ENCODE results near the gene LSM8.
A peak's percentile ranks its signal among the peaks of the same experiment; 100 is the strongest.
"Not testable (repeated sequence)": the region's sequence is repeated elsewhere in the genome, so short reads cannot be mapped to it uniquely, and the experiment has no call there.

The LSM8 gene

GRCh38 chr7:118183786-118184564 is at the start of gene LSM8:
Gene LSM8 (plus strand): TSS chr7:118184164. CDS start chr7:118184224, 60 bp downstream.
- peak within 1 kb of the TSS; percentile 60 for H3K4me3 ChIP-seq (ENCODE audit: control insufficient read depth, low read depth, low read length)
- DNase-seq (ENCODE audit: low read depth): peak; percentile 94
- TF ChIP-seq, protein P1, sequence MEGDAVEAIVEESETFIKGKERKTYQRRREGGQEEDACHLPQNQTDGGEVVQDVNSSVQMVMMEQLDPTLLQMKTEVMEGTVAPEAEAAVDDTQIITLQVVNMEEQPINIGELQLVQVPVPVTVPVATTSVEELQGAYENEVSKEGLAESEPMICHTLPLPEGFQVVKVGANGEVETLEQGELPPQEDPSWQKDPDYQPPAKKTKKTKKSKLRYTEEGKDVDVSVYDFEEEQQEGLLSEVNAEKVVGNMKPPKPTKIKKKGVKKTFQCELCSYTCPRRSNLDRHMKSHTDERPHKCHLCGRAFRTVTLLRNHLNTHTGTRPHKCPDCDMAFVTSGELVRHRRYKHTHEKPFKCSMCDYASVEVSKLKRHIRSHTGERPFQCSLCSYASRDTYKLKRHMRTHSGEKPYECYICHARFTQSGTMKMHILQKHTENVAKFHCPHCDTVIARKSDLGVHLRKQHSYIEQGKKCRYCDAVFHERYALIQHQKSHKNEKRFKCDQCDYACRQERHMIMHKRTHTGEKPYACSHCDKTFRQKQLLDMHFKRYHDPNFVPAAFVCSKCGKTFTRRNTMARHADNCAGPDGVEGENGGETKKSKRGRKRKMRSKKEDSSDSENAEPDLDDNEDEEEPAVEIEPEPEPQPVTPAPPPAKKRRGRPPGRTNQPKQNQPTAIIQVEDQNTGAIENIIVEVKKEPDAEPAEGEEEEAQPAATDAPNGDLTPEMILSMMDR (IDR thresholded peaks at IDR 0.05; ENCODE audit: control insufficient read depth, insufficient read depth, low read depth, low read length, missing control alignments): no peak

DNA sequence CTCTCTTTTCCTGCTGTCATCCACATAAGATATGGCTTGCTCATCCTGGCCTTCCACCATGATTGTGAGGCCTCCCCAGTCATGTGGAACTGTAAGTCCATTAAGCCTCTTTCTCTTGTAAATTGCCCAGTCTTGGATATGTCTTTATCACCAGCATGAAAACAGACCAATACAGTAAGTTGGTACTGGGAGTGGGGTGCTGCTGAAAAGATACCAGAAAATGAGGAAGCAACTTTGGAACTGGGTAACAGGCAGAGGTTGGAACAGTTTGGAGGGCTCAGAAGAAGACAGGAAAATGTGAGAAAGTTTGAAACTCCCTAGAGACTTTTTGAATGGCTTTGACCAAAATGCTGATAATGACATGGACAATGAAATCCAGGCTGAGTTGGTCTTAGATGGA is 49.5 kb upstream of the LSM8 start:
- not testable (repeated sequence) for DNase-seq (ENCODE audit: low read depth); H3K4me3 ChIP-seq (ENCODE audit: control insufficient read depth, low read depth, low read length)

DNA sequence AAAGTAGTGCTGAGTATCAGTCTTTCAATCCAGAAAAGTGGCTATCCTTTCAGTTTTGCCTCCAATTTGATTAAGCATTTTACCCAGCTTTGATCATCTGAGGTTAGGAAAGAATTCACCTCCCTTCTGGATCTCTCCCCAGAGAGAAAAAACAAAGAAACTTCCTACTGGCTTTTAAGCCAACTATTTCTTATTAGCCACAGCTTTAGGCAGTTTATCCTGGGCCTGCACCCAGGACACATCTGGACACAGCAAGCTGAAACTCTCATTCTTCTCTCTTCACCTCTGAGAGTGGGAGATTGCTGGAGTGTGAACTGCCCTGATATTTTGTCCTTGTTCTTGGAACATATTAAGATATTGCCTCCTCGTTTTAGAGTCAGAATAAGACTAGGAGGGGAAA is 43.5 kb upstream of the LSM8 start:
- no peak overlapping the region for H3K4me3 ChIP-seq (ENCODE audit: control insufficient read depth, low read depth, low read length)
- TF ChIP-seq, protein P1 (IDR thresholded peaks at IDR 0.05; ENCODE audit: control insufficient read depth, insufficient read depth, low read depth, low read length, missing control alignments): no peak
- no peak for DNase-seq (ENCODE audit: low read depth)

GRCh38 chr7:118142012-118142411 is 42.0 kb upstream of the LSM8 start:
- no peak for DNase-seq (ENCODE audit: low read depth)
- no peak overlapping the region for H3K4me3 ChIP-seq (ENCODE audit: control insufficient read depth, low read depth, low read length)
- TF ChIP-seq, protein P1 (IDR thresholded peaks at IDR 0.05; ENCODE audit: control insufficient read depth, insufficient read depth, low read depth, low read length, missing control alignments): no peak

GRCh38 chr7:118148930-118149329 is 35.0 kb upstream of the LSM8 start:
- TF ChIP-seq, protein P1 (IDR thresholded peaks at IDR 0.05; ENCODE audit: control insufficient read depth, insufficient read depth, low read depth, low read length, missing control alignments): no peak
- DNase-seq (ENCODE audit: low read depth): no peak
- no peak overlapping the region for H3K4me3 ChIP-seq (ENCODE audit: control insufficient read depth, low read depth, low read length)

DNA sequence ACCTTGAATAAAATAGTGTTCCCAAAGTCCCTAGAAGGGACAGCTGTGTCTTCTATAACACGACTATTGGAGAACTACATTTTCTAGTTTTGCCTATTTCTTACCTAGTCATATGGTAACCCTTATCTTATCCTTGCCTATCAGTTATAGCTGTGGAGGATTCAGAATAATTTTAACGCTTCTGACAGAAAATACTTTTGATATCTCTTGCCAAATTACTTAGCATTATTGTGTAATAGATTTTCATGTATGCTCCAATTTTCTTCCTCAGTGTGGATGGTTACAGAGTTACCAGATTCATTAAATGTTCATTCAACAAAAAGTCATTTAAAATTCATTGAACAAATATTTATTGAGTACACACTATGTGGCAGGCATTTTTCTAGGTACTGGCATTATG is 34.6 kb upstream of the LSM8 start:
- TF ChIP-seq, protein P1 (IDR thresholded peaks at IDR 0.05; ENCODE audit: control insufficient read depth, insufficient read depth, low read depth, low read length, missing control alignments): no peak
- no peak overlapping the region for H3K4me3 ChIP-seq (ENCODE audit: control insufficient read depth, low read depth, low read length)
- no peak for DNase-seq (ENCODE audit: low read depth)

- no peak overlapping the region for H3K4me3 ChIP-seq (ENCODE audit: control insufficient read depth, low read depth, low read length)
- TF ChIP-seq, protein P1 (IDR thresholded peaks at IDR 0.05; ENCODE audit: control insufficient read depth, insufficient read depth, low read depth, low read length, missing control alignments): no peak
- no peak for DNase-seq (ENCODE audit: low read depth)
These were observed 32.3 kb upstream of the LSM8 start for GRCh38 chr7:118151671-118152070.
